Gastroesophageal sphincter (tissue), 3 donors: Measurements from ENCODE around the gene AFF2.

Experiments
- EP300 ChIP-seq: sonication (generic); formaldehyde crosslinking; IDR thresholded peaks from one replicate; pipeline ENCODE4 v1.6.1; 2017; ENCODE audit warnings: antibody characterized with exemption, mild to moderate bottlenecking
- TF ChIP-seq, protein P1 (sequence below), 4 experiments: fragments of 200-600 bp in 2 of 4; fragments of 450-650 bp in 2 of 4; sonication (generic) in 1 of 4; IDR thresholded peaks; one replicate each; pipeline ENCODE4 v1.5.1; 2017 to 2019; ENCODE audit warnings: antibody characterized with exemption in 4 of 4, mild to moderate bottlenecking in 2 of 4, moderate library complexity in 2 of 4

DNA sequence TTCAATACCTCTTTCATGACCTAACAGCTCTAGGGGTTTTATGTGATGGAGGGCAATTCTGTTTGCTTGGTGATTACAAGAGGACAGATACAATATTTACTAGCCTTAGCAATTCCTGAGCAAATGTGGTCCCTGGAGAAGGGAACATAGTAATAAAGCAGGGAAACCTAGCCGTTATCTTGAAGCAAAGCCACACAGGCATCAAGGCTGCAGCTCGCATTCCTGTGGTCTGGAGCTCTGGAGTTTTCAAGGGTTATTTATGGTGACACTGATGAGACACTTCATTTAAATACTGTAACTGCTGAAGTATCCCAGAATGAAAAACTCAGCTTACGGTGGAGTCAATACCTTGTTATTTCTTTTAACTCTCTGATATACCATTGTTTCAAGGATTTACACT is 66.8 kb downstream of the AFF2 start:
- TF ChIP-seq EP300, result no peak
- TF ChIP-seq, protein P1, sequence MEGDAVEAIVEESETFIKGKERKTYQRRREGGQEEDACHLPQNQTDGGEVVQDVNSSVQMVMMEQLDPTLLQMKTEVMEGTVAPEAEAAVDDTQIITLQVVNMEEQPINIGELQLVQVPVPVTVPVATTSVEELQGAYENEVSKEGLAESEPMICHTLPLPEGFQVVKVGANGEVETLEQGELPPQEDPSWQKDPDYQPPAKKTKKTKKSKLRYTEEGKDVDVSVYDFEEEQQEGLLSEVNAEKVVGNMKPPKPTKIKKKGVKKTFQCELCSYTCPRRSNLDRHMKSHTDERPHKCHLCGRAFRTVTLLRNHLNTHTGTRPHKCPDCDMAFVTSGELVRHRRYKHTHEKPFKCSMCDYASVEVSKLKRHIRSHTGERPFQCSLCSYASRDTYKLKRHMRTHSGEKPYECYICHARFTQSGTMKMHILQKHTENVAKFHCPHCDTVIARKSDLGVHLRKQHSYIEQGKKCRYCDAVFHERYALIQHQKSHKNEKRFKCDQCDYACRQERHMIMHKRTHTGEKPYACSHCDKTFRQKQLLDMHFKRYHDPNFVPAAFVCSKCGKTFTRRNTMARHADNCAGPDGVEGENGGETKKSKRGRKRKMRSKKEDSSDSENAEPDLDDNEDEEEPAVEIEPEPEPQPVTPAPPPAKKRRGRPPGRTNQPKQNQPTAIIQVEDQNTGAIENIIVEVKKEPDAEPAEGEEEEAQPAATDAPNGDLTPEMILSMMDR (IDR thresholded peaks at IDR 0.05), result no peak
